ENCODE results near the gene ATP23.
A peak's percentile ranks its signal among the peaks of the same experiment; 100 is the strongest.

Gene ATP23, protein sequence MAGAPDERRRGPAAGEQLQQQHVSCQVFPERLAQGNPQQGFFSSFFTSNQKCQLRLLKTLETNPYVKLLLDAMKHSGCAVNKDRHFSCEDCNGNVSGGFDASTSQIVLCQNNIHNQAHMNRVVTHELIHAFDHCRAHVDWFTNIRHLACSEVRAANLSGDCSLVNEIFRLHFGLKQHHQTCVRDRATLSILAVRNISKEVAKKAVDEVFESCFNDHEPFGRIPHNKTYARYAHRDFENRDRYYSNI

DNA sequence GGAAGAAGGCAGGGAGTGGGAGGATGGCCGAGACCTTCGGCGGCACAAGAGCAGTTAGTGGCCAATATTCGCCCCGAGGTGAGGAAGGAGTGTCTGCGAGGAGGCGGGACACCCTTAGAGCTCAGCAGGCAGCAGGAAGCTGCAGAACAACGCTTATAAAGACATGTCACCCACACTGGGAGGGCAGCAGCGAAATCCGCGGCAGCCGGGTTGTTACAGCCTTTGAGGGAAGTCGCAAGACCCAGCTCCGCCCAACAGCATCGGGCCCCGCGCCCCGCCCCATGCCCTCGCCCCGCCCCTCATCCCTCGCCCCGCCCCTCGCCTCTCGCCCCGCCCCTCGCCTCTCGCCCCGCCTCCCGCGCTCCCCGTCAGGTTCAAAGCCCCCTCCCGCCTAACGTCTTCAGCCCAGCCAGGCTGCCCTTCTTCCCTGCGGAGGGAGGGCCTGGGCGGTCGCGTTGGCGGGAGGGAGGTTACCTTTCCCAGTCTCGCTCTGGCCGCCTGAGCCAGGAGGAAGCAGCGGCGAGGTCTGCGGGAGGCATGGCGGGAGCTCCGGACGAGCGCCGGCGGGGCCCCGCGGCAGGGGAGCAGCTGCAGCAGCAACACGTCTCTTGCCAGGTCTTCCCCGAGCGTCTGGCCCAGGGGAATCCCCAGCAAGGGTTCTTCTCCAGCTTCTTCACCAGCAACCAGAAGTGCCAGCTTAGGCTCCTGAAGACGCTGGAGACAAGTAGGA, at the start of gene ATP23:
ATP23 (plus strand) TSS at position 403 of the 730 bp plus-strand sequence; CDS start at position 538, 135 bp downstream.
- peak; percentile 84 for DNase-seq (ENCODE audit: low read depth)

DNA sequence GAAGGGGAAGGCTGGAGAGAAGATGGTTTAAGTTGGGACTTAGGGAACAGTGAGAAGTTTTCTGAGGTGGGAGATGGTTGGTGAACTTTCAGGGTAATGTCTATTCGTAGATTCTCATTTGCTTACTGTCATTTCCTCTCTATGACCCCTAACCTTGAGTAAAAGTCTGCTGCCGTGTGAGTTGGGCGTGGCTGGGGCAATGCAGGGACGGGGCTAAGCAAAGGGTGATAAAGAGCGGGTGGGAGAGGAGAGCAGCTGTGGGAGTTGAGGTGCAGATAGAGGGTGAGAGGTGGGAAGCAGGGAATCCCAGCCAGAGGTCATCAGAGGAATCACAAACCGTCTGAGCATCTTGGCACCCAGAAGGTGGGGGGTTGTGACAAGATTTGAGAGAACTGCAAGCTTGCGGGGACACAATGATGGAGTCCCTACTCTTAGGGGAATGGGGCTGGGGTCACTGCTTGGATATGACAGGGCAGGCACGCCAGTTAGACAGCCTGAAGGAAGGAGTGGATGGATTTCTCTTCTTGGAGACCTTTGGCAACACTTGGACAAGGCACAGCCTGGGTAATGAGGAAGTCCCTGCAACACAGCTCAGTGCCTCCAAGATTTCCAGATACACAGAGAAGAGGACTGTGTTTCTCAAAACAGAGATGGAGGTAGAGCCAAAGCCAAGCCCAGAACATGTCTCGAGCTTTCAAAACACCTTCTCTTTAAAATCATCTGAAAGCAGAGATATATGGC, 49.0 kb upstream of the ATP23 start:
- no peak for DNase-seq (ENCODE audit: low read depth)

DNA sequence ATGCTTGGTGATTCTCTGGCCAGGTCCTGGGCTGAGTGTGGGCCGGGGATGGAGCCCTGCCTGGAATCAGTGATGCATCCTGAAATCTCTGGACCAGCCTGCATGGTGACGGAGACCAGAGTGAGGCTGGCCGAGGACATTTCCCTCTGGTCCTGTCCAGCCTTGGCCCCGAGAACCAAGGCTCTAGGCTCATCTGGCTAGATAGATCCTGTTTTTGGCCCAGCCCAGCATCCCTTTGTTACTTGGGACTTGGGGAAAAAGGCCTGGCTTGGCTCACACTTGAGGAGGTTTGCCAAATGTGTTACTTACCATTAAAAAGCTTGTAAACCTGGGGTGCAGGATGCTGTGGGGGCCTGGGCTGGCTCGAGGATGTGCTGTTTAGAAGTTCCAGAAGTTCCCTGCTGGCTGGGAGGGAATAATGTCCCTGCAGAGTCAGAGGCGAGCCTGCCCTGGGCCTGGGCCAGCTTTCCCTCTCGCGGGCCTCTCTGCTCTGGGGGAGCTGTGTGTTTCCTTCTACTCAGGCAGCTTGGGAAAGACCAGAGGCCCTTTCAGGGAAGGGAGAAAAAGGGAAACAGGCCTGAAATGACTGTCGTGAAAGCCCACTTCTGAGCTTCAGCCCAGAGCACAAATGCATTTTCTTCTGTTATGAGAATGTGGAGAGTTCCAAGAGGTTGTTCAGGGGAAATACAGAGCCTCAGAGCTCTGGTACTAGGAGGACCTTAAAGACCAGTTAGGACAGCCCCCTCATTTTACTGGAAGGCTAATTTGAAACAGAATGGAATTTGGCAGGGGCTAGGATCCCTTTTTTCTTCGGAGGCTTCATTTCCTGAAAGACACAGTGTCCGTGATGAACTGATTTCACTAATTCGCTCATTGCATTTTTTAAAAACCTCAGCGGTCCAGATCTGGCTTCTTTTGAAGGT, 47.7 kb upstream of the ATP23 start:
- no peak for DNase-seq (ENCODE audit: low read depth)

- no peak for DNase-seq (ENCODE audit: low read depth)
Observed at GRCh38 chr12:57894399-57895292, 46.7 kb upstream of the ATP23 start.

DNA sequence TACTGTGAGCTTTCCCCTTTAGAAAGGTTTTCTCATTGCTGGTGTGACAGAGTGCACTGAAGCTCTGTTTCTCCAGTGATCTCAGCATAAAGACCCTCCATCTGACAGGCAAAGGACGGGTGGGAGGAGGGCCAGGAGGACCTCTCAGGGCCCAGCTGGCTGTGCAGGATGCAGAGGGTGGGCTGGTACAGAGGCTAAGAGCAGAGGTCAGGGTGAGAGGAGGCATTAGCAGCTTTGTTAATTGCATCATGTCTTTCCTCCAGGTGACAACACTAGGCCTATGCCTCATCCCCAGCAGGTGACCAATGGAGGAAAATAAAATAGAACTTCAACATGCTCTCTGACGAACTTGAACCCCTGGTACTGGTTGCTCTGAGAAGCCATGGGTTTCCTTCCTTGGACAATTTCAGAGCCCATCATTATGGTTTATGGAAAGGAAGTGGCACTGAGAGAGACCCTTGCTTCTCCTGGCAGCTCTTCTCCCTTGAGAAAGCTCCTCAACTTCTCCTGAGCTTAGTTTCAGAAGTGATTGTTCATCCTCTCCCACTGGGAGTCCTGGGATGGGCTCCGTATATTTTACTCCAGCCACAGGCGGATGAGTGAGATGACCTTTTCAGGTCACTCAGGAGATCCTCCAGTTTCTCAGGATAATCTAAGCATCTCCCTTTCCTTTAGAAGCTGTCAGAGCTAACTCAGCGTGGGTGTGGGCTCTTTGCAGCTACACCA, 45.8 kb upstream of the ATP23 start:
- no peak for DNase-seq (ENCODE audit: low read depth)

- no peak for DNase-seq (ENCODE audit: low read depth)
Observed at GRCh38 chr12:57896115-57896433, 45.3 kb upstream of the ATP23 start.

DNA sequence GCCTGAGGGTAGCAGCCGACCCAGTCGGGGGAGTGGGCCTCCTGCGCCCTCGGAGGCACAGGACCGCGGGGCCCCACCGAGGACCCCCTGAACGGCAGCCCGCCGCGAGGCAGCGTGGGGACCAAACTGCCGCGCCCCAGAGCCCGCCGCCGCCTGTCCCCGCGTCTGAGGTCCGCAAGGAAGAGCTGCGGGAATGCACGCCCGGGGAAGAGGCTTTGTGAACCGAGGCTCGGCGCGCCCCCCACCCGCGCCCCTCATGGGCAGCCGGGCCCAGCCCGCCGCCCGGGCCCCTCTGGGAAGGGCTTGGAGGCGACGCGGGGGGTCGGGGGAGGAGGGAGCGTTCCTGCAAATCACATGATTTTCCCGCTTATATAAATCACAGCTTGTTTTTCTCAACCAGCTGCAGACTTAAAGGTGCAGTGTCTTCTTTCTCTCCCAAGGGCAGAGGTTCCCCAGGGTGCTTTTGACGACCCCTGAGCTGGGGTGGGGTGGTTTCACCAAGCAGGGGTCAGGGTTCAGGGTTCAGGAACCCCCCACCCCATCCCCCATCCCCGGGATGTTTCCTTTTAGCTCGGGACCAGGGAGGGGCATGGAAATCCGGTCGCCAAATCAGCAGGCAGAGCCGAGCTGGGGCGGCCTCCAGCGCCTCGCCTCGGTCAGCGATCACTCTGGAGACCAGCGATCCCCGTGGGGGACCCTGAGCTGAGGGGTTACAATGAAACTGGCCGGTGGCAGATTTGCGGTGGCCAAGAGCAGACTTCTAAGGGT, 44.7 kb upstream of the ATP23 start:
- DNase-seq (ENCODE audit: low read depth), result no peak

- DNase-seq (ENCODE audit: low read depth), result no peak
Observed at GRCh38 chr12:57897286-57897974, 43.9 kb upstream of the ATP23 start.

DNA sequence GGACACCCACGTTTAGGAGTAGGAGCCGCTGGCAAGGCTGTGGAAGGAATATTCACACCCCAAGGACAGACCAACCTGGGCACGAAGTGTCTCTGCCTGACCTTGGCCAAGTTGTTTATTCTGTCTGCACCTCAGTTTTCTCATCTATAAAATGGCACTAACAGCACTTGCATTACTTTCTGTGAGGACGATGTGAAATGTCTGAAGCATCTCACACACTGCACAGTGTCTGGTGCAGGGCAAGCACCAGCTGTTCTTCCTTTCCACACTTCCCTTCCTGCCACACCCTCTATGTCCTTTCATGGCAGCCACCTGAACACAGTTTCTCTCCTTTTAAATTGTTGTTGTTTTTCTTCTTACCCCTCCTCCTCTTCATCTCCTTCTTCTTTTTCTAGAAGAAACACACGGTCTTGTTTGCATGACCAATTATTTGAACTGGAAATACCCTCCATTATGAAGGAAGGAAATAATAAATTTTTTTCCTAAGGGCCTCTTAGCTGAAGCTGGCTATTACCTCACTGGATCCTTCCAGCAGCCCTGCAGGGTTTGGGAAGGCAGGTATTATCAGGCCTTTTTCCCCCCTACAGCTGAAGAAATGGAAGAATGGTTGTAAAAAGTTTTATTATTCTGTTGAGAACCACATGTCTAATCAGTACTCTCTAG, 42.9 kb upstream of the ATP23 start:
- DNase-seq (ENCODE audit: low read depth), result no peak

DNA sequence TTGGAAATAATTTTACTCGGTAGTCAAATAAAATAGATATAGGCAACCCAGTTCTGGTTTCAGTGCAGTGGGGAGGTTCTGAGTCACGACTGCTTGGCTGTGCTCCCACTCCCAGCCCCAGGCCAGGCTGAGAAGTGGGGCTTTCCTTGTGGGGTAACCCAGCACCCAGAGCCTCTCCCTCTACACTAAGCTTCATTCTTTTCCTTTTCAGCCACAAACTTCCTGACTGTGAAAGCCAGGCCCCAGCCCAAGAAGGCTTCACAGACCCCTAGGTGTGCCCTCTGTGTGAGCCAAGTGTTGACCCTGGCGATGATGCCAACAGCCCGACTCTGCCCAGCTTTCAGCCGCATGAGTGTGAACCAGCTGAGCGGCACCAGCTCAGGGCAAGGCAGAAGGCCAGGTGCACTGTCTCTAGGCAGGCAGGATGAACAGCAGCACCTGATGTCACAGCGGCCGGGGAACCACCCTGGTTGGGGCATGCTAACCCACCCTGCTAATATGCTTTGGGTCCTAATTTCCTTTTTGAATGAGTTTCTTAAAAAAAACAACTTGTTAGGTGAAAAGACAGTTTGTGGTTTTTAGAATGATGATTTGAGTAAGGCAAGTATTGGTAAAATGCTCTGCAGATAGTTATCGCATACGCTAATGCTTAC, 42.2 kb upstream of the ATP23 start:
- peak; percentile 56 for DNase-seq (ENCODE audit: low read depth)

DNA sequence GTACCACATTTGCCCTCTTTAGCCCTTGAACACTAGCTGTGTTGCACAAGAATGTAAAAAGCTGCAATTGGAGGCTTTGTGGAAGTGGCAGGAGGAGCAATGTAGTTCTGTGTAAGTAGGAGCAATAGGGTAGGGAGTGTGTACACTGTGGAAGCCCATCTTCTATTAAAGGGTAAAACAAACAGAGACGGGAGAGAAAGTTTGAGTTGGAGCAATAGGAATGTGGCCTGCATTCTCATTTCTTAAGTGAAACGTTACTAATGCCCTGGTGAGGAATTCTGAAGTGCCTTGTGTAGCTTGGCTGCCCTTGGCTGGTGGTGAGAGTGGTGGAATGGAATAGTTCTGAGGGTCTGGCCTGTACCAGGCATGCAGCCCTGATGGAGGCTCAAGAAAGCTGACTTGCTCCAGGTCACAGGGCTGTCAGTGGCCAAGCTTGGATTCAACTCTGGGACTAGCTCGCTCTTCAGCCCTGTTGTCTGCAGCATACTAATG, 38.8 kb upstream of the ATP23 start:
- no peak for DNase-seq (ENCODE audit: low read depth)

GRCh38 chr12:57904426-57904825, 36.9 kb upstream of the ATP23 start:
- DNase-seq (ENCODE audit: low read depth), result no peak

GRCh38 chr12:57904848-57905811, 36.2 kb upstream of the ATP23 start:
- peak; percentile 75 for DNase-seq (ENCODE audit: low read depth)

GRCh38 chr12:57905812-57906475, 35.4 kb upstream of the ATP23 start:
- DNase-seq (ENCODE audit: low read depth), result no peak

DNA sequence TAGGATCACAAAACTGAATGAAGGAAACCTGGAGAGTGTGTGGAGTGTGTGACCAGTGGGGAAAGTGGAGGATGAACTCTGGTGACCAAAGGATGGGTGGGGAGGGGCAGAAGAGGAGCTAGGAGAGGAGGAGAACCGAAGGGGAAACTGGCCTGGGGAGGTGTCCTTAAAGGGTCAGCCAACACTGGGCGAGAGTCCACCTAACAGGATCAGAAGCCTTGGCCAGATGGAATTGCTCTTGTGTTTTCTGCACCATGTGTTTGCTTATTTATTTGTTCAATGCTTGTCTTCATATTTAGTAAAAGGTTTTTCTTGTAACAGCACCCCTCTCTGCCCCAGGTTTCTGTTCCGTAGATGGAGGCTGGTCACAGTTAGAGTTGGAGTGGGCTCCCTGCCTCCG, 34.5 kb upstream of the ATP23 start:
- no peak for DNase-seq (ENCODE audit: low read depth)

GRCh38 chr12:57907281-57907680, 34.1 kb upstream of the ATP23 start:
- no peak for DNase-seq (ENCODE audit: low read depth)

Data from stimulated activated CD8-positive, alpha-beta memory T cell treated with anti-CD3 and anti-CD28 coated beads, Interleukin-12 subunit alpha, Interleukin-12 subunit beta, amount 100 ng/mL, for 1 hour (primary cell).